IPS-NIHi7 (cell line): ENCODE results near the gene FAM234B.

Source experiments
- DNase-seq: peaks from one replicate; pipeline ENCODE4 v3.0.0; 2012; ENCODE audit warnings: mixed read lengths; ENCODE audit errors: extremely low spot score

The FAM234B gene

GRCh38 chr12:13091832-13092231 is 47.7 kb downstream of the FAM234B start:
- no peak for DNase-seq

- no peak for DNase-seq
Observed at GRCh38 chr12:13093191-13093847, 49.1 kb downstream of the FAM234B start.

GRCh38 chr12:13093848-13094220 is 49.7 kb downstream of the FAM234B start:
- DNase-seq: no peak

- no peak for DNase-seq
Observed at GRCh38 chr12:13094367-13094766, 50.2 kb downstream of the FAM234B start.

GRCh38 chr12:13095266-13095995 is 51.2 kb downstream of the FAM234B start:
- no peak for DNase-seq

- DNase-seq: no peak
Observed at GRCh38 chr12:13097491-13098011, 53.4 kb downstream of the FAM234B start.

- DNase-seq: no peak
Observed at GRCh38 chr12:13099066-13099843, 55.1 kb downstream of the FAM234B start.

- DNase-seq: no peak
Observed at GRCh38 chr12:13099844-13100604, 55.8 kb downstream of the FAM234B start.

GRCh38 chr12:13100605-13100881 is 56.4 kb downstream of the FAM234B start:
- DNase-seq: no peak

GRCh38 chr12:13100882-13101769 is 56.9 kb downstream of the FAM234B start:
- DNase-seq: peak; percentile 88

GRCh38 chr12:13101821-13102375 is 57.7 kb downstream of the FAM234B start:
- no peak for DNase-seq

- no peak for DNase-seq
Observed at GRCh38 chr12:13102461-13103195, 58.4 kb downstream of the FAM234B start.

- DNase-seq: no peak
Observed at GRCh38 chr12:13103391-13104033, 59.3 kb downstream of the FAM234B start, which contains the start of gene GSG1. Gene GSG1, minus strand, starts transcription at chr12:13103667. Its CDS starts 155 bp downstream, at chr12:13103512.

- no peak for DNase-seq
Observed at GRCh38 chr12:13104409-13104808, 60.2 kb downstream of the FAM234B start.

GRCh38 chr12:13105781-13106180 is 61.6 kb downstream of the FAM234B start:
- DNase-seq: no peak

- no peak for DNase-seq
Observed at GRCh38 chr12:13106666-13107065, 62.5 kb downstream of the FAM234B start.

GRCh38 chr12:13112968-13113367 is 68.8 kb downstream of the FAM234B start:
- no peak for DNase-seq

- DNase-seq: peak; percentile 35
Observed at GRCh38 chr12:13114251-13115052, 70.3 kb downstream of the FAM234B start.
